WERI-Rb-1 (cell line): ENCODE data around the gene MYL10.

Source experiments
- DNase-seq: peaks from one replicate; pipeline ENCODE4 v3.0.0-alpha.2; 2020
- H3K27ac ChIP-seq: fragments of 250-450 bp; sonication (Bioruptor Pico); 2 replicates; pipeline ENCODE4 v1.5.1; 2020; ENCODE audit warnings: mild to moderate bottlenecking, moderate library complexity
- H3K27me3 ChIP-seq: fragments of 250-450 bp; sonication (Bioruptor Pico); 2 replicates; pipeline ENCODE4 v1.5.1; 2021; ENCODE audit warnings: mild to moderate bottlenecking, low read depth, moderate library complexity; ENCODE audit not compliant: insufficient read depth, severe bottlenecking
- H3K36me3 ChIP-seq: fragments of 250-450 bp; sonication (Bioruptor Pico); 2 replicates; pipeline ENCODE4 v1.5.1; 2020; ENCODE audit warnings: mild to moderate bottlenecking, moderate library complexity
- H3K4me3 ChIP-seq: 2 replicates; pipeline ENCODE4 v1.5.1; 2011; ENCODE audit warnings: low read depth, mild to moderate bottlenecking, control low read depth, low read length
- H3K9me3 ChIP-seq: fragments of 250-450 bp; sonication (Bioruptor Pico); 2 replicates; pipeline ENCODE4 v1.5.1; 2021; ENCODE audit warnings: mild to moderate bottlenecking, moderate library complexity; ENCODE audit not compliant: severe bottlenecking
- CTCF ChIP-seq: IDR thresholded peaks from 2 replicates; pipeline ENCODE4 v1.5.1; 2011; ENCODE audit warnings: low read depth, mild to moderate bottlenecking, control low read depth, inconsistent platforms, low read length

MYL10 gene

GRCh38 chr7:101575168-101575567 is 53.9 kb downstream of the MYL10 start:
- no peak for TF ChIP-seq CTCF
- H3K9me3 ChIP-seq: no peaks in the 10 kb centered on the region
- H3K36me3 ChIP-seq: no peaks in the 10 kb centered on the region
- H3K27me3 ChIP-seq: no peaks in the 10 kb centered on the region
- H3K27ac ChIP-seq: no peak overlapping the region
- H3K4me3 ChIP-seq: no peak overlapping the region
- no peak for DNase-seq

GRCh38 chr7:101572156-101572555 is 56.9 kb downstream of the MYL10 start:
- Histone ChIP-seq H3K4me3 (no peak overlapping the region), H3K9me3 (peaks cover 2% of the 10 kb centered on the region), H3K27me3 (no peaks in the 10 kb centered on the region), H3K27ac (no peak overlapping the region), H3K36me3 (no peaks in the 10 kb centered on the region)
- no peak for DNase-seq
- no peak for TF ChIP-seq CTCF

GRCh38 chr7:101567230-101567629 is 61.9 kb downstream of the MYL10 start:
- no peak overlapping the region for H3K27ac ChIP-seq
- H3K36me3 ChIP-seq: no peaks in the 10 kb centered on the region
- TF ChIP-seq CTCF: no peak
- DNase-seq: no peak
- peaks cover 2% of the 10 kb centered on the region for H3K9me3 ChIP-seq
- no peaks in the 10 kb centered on the region for H3K27me3 ChIP-seq
- H3K4me3 ChIP-seq: no peak overlapping the region

- no peak for DNase-seq
- Histone ChIP-seq H3K27me3 (no peaks in the 10 kb centered on the region), H3K9me3 (peaks cover 2% of the 10 kb centered on the region), H3K4me3 (no peak overlapping the region), H3K27ac (no peak overlapping the region), H3K36me3 (no peaks in the 10 kb centered on the region)
- no peak for TF ChIP-seq CTCF
Measured at GRCh38 chr7:101565601-101566209, 63.4 kb downstream of the MYL10 start.

GRCh38 chr7:101564778-101565211 is 64.3 kb downstream of the MYL10 start:
- no peak overlapping the region for H3K27ac ChIP-seq
- H3K36me3 ChIP-seq: no peaks in the 10 kb centered on the region
- DNase-seq: peak; percentile 30
- no peak overlapping the region for H3K4me3 ChIP-seq
- TF ChIP-seq CTCF: no peak
- peaks cover under 1% of the 10 kb centered on the region for H3K9me3 ChIP-seq
- H3K27me3 ChIP-seq: no peaks in the 10 kb centered on the region
